Tibial nerve (tissue), 3 donors: ENCODE data around the gene EIF3L.
"Not testable (repeated sequence)": the region's sequence is repeated elsewhere in the genome, so short reads cannot be mapped to it uniquely, and the experiment has no call there.

Source experiments
- POLR2A ChIP-seq, 2 donors: fragments of 450-650 bp; IDR thresholded peaks; one replicate each; pipeline ENCODE4 v1.6.1; 2017; ENCODE audit warnings: antibody characterized with exemption in 2 of 2, mild to moderate bottlenecking in 2 of 2, moderate library complexity in 2 of 2
- TF ChIP-seq, protein P1 (sequence below), 5 experiments: fragments of 200-600 bp in 3 of 5; fragments of 450-650 bp in 2 of 5; sonication (generic) in 3 of 5; IDR thresholded peaks; one replicate each; pipeline ENCODE4 v1.5.1; 2016 to 2019; ENCODE audit warnings: antibody characterized with exemption in 5 of 5, mild to moderate bottlenecking in 3 of 5, moderate library complexity in 2 of 5

DNA sequence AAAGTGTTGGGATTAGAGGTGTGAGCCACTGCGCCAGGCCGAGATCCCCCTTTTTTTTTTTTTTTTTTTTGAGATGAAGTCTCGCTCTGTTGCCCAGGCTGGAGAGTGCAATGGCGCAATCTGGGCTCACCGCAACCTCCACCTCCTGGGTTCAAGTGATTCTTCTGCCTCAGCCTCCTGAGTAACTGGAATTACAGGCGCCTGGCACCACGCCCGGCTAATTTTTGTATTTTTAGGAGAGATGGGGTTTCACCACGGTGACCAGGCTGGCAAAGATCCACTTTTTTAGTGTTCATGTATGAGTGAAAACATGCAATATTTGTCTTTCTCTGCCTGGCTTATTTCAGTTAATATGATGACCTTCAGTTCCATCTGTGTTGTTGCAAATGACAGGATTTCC lies 49.2 kb upstream of the EIF3L start:
- TF ChIP-seq, protein P1, sequence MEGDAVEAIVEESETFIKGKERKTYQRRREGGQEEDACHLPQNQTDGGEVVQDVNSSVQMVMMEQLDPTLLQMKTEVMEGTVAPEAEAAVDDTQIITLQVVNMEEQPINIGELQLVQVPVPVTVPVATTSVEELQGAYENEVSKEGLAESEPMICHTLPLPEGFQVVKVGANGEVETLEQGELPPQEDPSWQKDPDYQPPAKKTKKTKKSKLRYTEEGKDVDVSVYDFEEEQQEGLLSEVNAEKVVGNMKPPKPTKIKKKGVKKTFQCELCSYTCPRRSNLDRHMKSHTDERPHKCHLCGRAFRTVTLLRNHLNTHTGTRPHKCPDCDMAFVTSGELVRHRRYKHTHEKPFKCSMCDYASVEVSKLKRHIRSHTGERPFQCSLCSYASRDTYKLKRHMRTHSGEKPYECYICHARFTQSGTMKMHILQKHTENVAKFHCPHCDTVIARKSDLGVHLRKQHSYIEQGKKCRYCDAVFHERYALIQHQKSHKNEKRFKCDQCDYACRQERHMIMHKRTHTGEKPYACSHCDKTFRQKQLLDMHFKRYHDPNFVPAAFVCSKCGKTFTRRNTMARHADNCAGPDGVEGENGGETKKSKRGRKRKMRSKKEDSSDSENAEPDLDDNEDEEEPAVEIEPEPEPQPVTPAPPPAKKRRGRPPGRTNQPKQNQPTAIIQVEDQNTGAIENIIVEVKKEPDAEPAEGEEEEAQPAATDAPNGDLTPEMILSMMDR (IDR thresholded peaks at IDR 0.05): not testable (repeated sequence)
- not testable (repeated sequence) for TF ChIP-seq POLR2A (IDR thresholded peaks at IDR 0.05)
